Activated naive CD4-positive, alpha-beta T cell treated with anti-CD3 and anti-CD28 coated beads for 36 hours (primary cell): ENCODE results near the gene USP30. TPM values are rescaled to one million over a fixed set of nuclear protein-coding genes. Genes with fewer than 3 reads are reported as not detected.

Source experiments
- total RNA-seq, 2 experiments: library from RNA; stranded (reverse); gene quantifications; one replicate each; pipeline ENCODE4 v1.2.3, GENCODE V29; 2021

The USP30 gene
- total RNA-seq, 2 experiments from 2014 or later = 11.0 to 11.5 TPM

Other genes starting within 250 kb of the USP30 start
- gene SSH1, start 195.0 kb upstream of the USP30 start, total RNA-seq = 10 to 100 TPM in 1 of 2 experiments, 1 to 10 TPM in 1; 8.7 to 11.1 TPM
- not detected for gene DAO, start 172.5 kb upstream of the USP30 start, total RNA-seq
- gene SVOP, start 31.5 kb upstream of the USP30 start, total RNA-seq = not detected
- gene ALKBH2, start 40.9 kb downstream of the USP30 start, total RNA-seq = 10 to 100 TPM; 31.1 to 32.7 TPM
- 10 to 100 TPM; 58.2 to 64.0 TPM for gene UNG, start 45.0 kb downstream of the USP30 start, total RNA-seq
- 10 to 100 TPM; 11.0 to 11.8 TPM for gene ACACB, start 64.0 kb downstream of the USP30 start, total RNA-seq